Endothelial cell of umbilical vein (primary cell): ENCODE data around the gene NMRK2. TPM values are rescaled to one million over a fixed set of nuclear protein-coding genes. Genes with fewer than 3 reads are reported as not detected.

ENCODE experiments used
- BruUV-seq: library from RNA; stranded (reverse); fragments of 400-500 nt; replicated peaks from 2 replicates; lab custom pipeline; 2021; lab: Mats Ljungman, UMichigan
- CTCF ChIA-PET: fragments of 300-600, 350-600 bp; sonication (Branson Sonifier 250); formaldehyde crosslinking; loops from one replicate; lab custom pipeline; 2021; ENCODE audit warnings: antibody characterized with exemption, inconsistent platforms; lab: Charles Lee
- POLR2A ChIA-PET: fragments of 300-600, 350-600 bp; sonication (Branson Sonifier 250); formaldehyde crosslinking; loops from one replicate; lab custom pipeline; 2021; ENCODE audit warnings: antibody characterized with exemption, inconsistent platforms; lab: Charles Lee
- DNase-seq: peaks from one replicate; pipeline ENCODE4 v3.0.0-alpha.2; 2011; ENCODE audit warnings: low read depth, low spot score
- FAIRE-seq: peaks from 2 replicates; lab custom pipeline; 2011; peaks lifted over from hg19 to GRCh38; lab: Jason Lieb, UNC
- H2AFZ ChIP-seq: 2 replicates; pipeline ENCODE4 v1.6.0; 2012; ENCODE audit warnings: low read depth, low read length, control low read depth, inconsistent platforms
- H3K27ac ChIP-seq: 2 replicates; pipeline ENCODE4 v1.5.1; 2011; ENCODE audit warnings: low read depth, mild to moderate bottlenecking, control low read depth, low read length, moderate library complexity; ENCODE audit not compliant: insufficient read depth
- H3K27me3 ChIP-seq, 2 experiments: 2 replicates each; pipeline versions ENCODE4 v1.6.0 to v1.6.1; 2011; ENCODE audit warnings: low read length in 2 of 2, mixed read lengths in 1 of 2; ENCODE audit not compliant: control insufficient read depth in 2 of 2, insufficient read depth in 2 of 2
- H3K36me3 ChIP-seq, 2 experiments: 2 replicates in 1 of 2; 3 replicates in 1 of 2; pipeline ENCODE4 v1.5.1; 2011; ENCODE audit warnings: low read length in 2 of 2, mild to moderate bottlenecking in 1 of 2, moderate library complexity in 1 of 2; ENCODE audit not compliant: control insufficient read depth in 2 of 2, insufficient read depth in 2 of 2; ENCODE audit errors: extremely low read depth in 1 of 2
- H3K4me1 ChIP-seq: 3 replicates; pipeline ENCODE4 v1.5.1; 2011; ENCODE audit warnings: mild to moderate bottlenecking, low read length; ENCODE audit not compliant: control insufficient read depth, insufficient read depth; ENCODE audit errors: extremely low read depth
- H3K4me2 ChIP-seq: 2 replicates; pipeline ENCODE4 v1.6.1; 2011; ENCODE audit warnings: low read length, control low read depth, mixed read lengths; ENCODE audit not compliant: insufficient read depth
- H3K4me3 ChIP-seq, 3 experiments: fragments of 200-600 bp in 1 of 3; sonication (generic), shearing (Covaris generic) in 1 of 3; replicated peaks in 1 of 3; 2 replicates each; pipeline ENCODE4 v1.5.1; 2011 to 2016; ENCODE audit warnings: control low read depth in 3 of 3, low read length in 3 of 3, mild to moderate bottlenecking in 2 of 3, inconsistent platforms in 1 of 3, low read depth in 1 of 3, moderate library complexity in 1 of 3; ENCODE audit not compliant: insufficient read depth in 1 of 3
- H3K79me2 ChIP-seq: 2 replicates; pipeline ENCODE4 v1.6.0; 2012; ENCODE audit warnings: low read length, inconsistent platforms; ENCODE audit not compliant: control insufficient read depth, insufficient read depth
- H3K9ac ChIP-seq: replicated peaks from 2 replicates; pipeline ENCODE3; 2011; ENCODE audit warnings: low read length, control low read depth; ENCODE audit not compliant: insufficient read depth; ENCODE audit errors: extremely low read depth
- H3K9me1 ChIP-seq: replicated peaks from 3 replicates; pipeline ENCODE4 v1.6.0; 2011; ENCODE audit warnings: mild to moderate bottlenecking, low read length; ENCODE audit not compliant: control insufficient read depth, insufficient read depth; ENCODE audit errors: extremely low read depth
- H3K9me3 ChIP-seq: replicated peaks from 2 replicates; pipeline ENCODE4 v1.5.1; 2012; ENCODE audit warnings: low read length, inconsistent platforms; ENCODE audit not compliant: control insufficient read depth, insufficient read depth
- H4K20me1 ChIP-seq: replicated peaks from 2 replicates; pipeline ENCODE3; 2011; ENCODE audit warnings: mild to moderate bottlenecking, low read length; ENCODE audit not compliant: control insufficient read depth, insufficient read depth; ENCODE audit errors: extremely low read depth
- CTCF ChIP-seq, 2 donors: IDR thresholded peaks; 1 replicate in 1 of 2; 2 replicates in 1 of 2; pipeline ENCODE4 v1.5.1; 2011; ENCODE audit warnings: low read length in 2 of 2, mild to moderate bottlenecking in 2 of 2, moderate library complexity in 2 of 2, control low read depth in 1 of 2, inconsistent platforms in 1 of 2, low read depth in 1 of 2; ENCODE audit not compliant: insufficient read depth in 1 of 2; ENCODE audit errors: extremely low read depth in 1 of 2
- EZH2 ChIP-seq: IDR thresholded peaks from 2 replicates; pipeline ENCODE4 v1.6.1; 2012; ENCODE audit warnings: borderline replicate concordance, low read depth, mild to moderate bottlenecking, moderate library complexity, low read length, inconsistent platforms; ENCODE audit not compliant: severe bottlenecking
- FOS ChIP-seq: IDR thresholded peaks from 2 replicates; pipeline ENCODE4 v1.6.1; 2011; ENCODE audit warnings: mild to moderate bottlenecking, low read length, moderate library complexity, borderline replicate concordance; ENCODE audit not compliant: insufficient read depth
- GATA2 ChIP-seq: IDR thresholded peaks from 2 replicates; pipeline ENCODE4 v1.7.0; 2011; ENCODE audit warnings: low read depth, mild to moderate bottlenecking, moderate library complexity, mixed read lengths, low read length; ENCODE audit not compliant: insufficient read length, insufficient read depth
- JUN ChIP-seq: IDR thresholded peaks from 2 replicates; pipeline ENCODE4 v1.6.1; 2011; ENCODE audit warnings: borderline replicate concordance, low read depth; ENCODE audit not compliant: insufficient read length, insufficient read depth
- MAX ChIP-seq: IDR thresholded peaks from 2 replicates; pipeline ENCODE4 v1.6.1; 2011; ENCODE audit not compliant: insufficient read depth, insufficient read length
- MYC ChIP-seq: IDR thresholded peaks from one replicate; pipeline ENCODE4 v1.6.1; 2011; ENCODE audit warnings: mild to moderate bottlenecking, low read depth, low read length
- POLR2A ChIP-seq: IDR thresholded peaks from 2 replicates; pipeline ENCODE4 v1.6.1; 2012; ENCODE audit warnings: low read depth, mild to moderate bottlenecking, control low read depth, low read length
- POLR2AphosphoS5 ChIP-seq: IDR thresholded peaks from 2 replicates; pipeline ENCODE4 v1.6.1; 2012; ENCODE audit warnings: low read depth, mild to moderate bottlenecking, control low read depth, low read length, moderate library complexity; ENCODE audit not compliant: insufficient read depth
- dilution Hi-C: fragments of 300-500 bp; cut with MboI; formaldehyde crosslinking; loops from one replicate; pipeline ENCODE4 v1.15.0; 2019; ENCODE audit warnings: low sequenced_read_pairs; ENCODE audit not compliant: extremely low pct_ligation_motif_present
- intact Hi-C: fragments of 100-400 bp; cut with micrococcal nuclease; formaldehyde crosslinking; loops from one replicate; pipeline ENCODE4 v1.10.0; 2022
- polyA plus RNA-seq, 4 experiments: library from polyadenylated mRNA; depleted of rRNA in 3 of 4; stranded (reverse) in 3 of 4; unstranded in 1 of 4; fragments of >200 nt; gene quantifications; 2 replicates each; pipeline versions ENCODE4 v1.2.1 to v1.2.3, GENCODE V29; 2011 to 2012; ENCODE audit warnings: missing spikeins in 1 of 4
- total RNA-seq: library from RNA; stranded (reverse); gene quantifications from 2 replicates; pipeline ENCODE4 v1.2.3, GENCODE V29; 2021

Gene NMRK2
- total and polyA plus RNA-seq, 2 donors (not counting 3 experiments of a cell fraction or from before 2014, with no cell fraction given) = not detected

- TF ChIP-seq GATA2 = no peak
- TF ChIP-seq JUN = no peak
- no peak for TF ChIP-seq EZH2
- TF ChIP-seq POLR2AphosphoS5 = no peak
- TF ChIP-seq MYC = no peak
- no peak for TF ChIP-seq MAX
- no peak for TF ChIP-seq CTCF (IDR thresholded peaks at IDR 0.05; ENCODE audit: extremely low read depth in 1 of 2, insufficient read depth in 1 of 2, low read depth in 1 of 2, low read length in 2 of 2)
- no peak for TF ChIP-seq FOS
- TF ChIP-seq POLR2A = no peak
- no TSS peak for BruUV-seq
- no peak overlapping the region for H3K4me3 ChIP-seq
- H3K9ac ChIP-seq = no peak overlapping the region
- no peaks in the 10 kb centered on the region for H3K9me3 ChIP-seq
- no peak overlapping the region for H3K4me2 ChIP-seq
- H3K4me1 ChIP-seq = no peaks in the 10 kb centered on the region
- H3K27ac ChIP-seq = no peak overlapping the region
- no peaks in the 10 kb centered on the region for H3K79me2 ChIP-seq
- H3K9me1 ChIP-seq = no peaks in the 10 kb centered on the region
- no peak for FAIRE-seq
- dilution Hi-C loops = no loop called here
- intact Hi-C loops = no loop called here
- H2AFZ ChIP-seq = no peak overlapping the region
- POLR2A ChIA-PET = no interaction called here
- CTCF ChIA-PET = no interaction called here
- no peak for DNase-seq
- H3K36me3 ChIP-seq = no peaks in the 10 kb centered on the region
- H3K27me3 ChIP-seq = peaks cover 0 to 1% of the 10 kb centered on the region in 2 experiments
- H4K20me1 ChIP-seq = no peaks in the 10 kb centered on the region
These were observed 34.4 kb upstream of the NMRK2 start for GRCh38 chr19:3898426-3898825.
